ENCODE data around the gene EFCAB12.

The EFCAB12 gene

DNA sequence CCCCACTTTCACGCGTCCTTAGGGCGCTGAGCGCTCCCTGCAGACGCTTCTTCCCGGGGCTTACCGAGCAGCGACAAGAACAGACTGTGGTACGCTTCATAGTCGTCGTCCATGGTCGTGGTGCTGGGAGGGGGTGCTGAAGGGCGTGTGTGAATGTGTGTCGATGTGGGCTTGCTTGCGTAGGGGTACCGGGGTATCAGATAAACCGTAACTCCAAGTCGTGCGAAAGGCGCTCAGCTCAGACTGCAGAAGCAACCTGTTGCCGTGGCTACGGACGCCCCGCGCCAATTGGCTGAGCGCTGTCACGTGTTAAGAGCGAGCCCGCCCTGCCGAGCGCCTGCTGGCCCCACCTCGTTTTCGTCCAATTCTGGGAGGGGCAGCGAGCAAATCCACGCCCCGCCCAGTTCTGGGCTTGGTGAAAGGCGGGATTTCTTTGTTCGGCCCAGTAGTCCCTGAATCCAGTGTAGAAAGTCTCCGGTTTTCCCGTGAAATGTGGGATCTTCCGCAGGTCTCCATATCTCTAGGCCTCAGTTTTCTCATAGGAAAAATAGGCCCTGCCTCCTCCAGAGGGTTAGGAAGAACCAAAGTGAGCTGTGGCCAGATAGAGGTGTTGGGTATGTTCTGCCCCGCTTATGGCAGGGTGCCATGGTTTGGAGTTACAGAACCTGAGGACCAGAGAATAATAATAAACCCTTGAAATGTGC, at the start of gene EFCAB12:
Gene EFCAB12 (minus strand): TSS at position 261 of the 704 bp plus-strand sequence. CDS start 148 bp downstream, at position 113.
- peaks cover 14% of the 10 kb centered on the region for H3K27me3 ChIP-seq (ENCODE audit: insufficient read depth, low read length)
- H3K4me1 ChIP-seq (ENCODE audit: insufficient read depth, low read length) = peaks cover 29% of the 10 kb centered on the region; the same call in 1 of the 2 replicates
- H3K9me3 ChIP-seq (ENCODE audit: insufficient read depth, low read depth, low read length) = no peaks in the 10 kb centered on the region
- H3K36me3 ChIP-seq (ENCODE audit: insufficient read depth, low read depth, low read length) = peaks cover 26% of the 10 kb centered on the region
- H3K27ac ChIP-seq (ENCODE audit: low read length) = peak within 1 kb of the TSS; percentile 73
- peak within 1 kb of the TSS; percentile 76; the same call in 1 of the 2 replicates for H3K9ac ChIP-seq (ENCODE audit: low read depth, low read length)
- H3K4me3 ChIP-seq (ENCODE audit: low read length) = peak within 1 kb of the TSS; percentile 78

DNA sequence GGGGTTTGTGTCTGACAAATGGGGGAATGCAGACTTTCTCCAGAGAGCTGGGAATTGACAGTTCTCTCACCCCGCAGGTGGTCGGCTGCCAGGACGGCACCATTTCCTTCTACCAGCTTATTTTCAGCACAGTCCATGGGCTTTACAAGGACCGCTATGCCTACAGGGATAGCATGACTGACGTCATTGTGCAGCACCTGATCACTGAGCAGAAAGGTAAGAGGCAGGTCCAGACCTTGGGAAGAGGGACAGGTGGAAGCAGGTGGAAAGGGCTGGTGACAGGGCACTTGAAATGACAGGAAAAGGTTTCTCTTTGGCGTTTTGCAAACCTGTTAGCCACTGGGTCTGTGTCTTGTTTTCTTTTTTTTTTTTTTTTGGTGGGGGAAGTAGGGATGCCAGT, 48.1 kb upstream of the EFCAB12 start:
- H3K36me3 ChIP-seq (ENCODE audit: insufficient read depth, low read depth, low read length) = peaks cover 65% of the 10 kb centered on the region
- H3K4me1 ChIP-seq (ENCODE audit: insufficient read depth, low read length) = no peaks in the 10 kb centered on the region
- no peak overlapping the region for H3K9ac ChIP-seq (ENCODE audit: low read depth, low read length)
- H3K27ac ChIP-seq (ENCODE audit: low read length) = no peak overlapping the region
- H3K27me3 ChIP-seq (ENCODE audit: insufficient read depth, low read length) = no peaks in the 10 kb centered on the region
- no peaks in the 10 kb centered on the region for H3K9me3 ChIP-seq (ENCODE audit: insufficient read depth, low read depth, low read length)
- H3K4me3 ChIP-seq (ENCODE audit: low read length) = no peak overlapping the region

DNA sequence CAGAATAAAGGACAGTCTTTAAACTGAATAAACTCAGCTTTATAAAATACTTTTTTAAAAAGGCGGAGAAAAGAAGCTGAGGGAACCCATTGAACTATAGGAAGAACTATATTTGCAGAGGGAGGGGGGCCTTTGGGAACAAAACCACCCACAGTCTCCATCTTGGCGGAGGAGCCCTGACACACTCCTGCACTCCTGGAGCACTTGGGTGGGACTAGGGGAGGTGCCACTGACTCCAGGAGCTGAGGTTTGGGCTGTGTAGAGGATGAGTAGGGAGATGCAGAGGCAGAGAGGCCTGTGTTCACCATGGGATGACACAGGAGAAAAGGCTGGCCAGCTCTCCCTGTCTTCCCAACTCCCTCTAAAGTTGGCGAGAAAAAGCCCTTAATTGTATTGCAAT, 47.4 kb upstream of the EFCAB12 start:
- Histone ChIP-seq H3K9ac (ENCODE audit: low read depth, low read length) (no peak overlapping the region), H3K36me3 (ENCODE audit: insufficient read depth, low read depth, low read length) (peaks cover 69% of the 10 kb centered on the region), H3K27me3 (ENCODE audit: insufficient read depth, low read length) (no peaks in the 10 kb centered on the region), H3K9me3 (ENCODE audit: insufficient read depth, low read depth, low read length) (no peaks in the 10 kb centered on the region), H3K27ac (ENCODE audit: low read length) (no peak overlapping the region), H3K4me3 (ENCODE audit: low read length) (no peak overlapping the region), H3K4me1 (ENCODE audit: insufficient read depth, low read length) (no peaks in the 10 kb centered on the region)

DNA sequence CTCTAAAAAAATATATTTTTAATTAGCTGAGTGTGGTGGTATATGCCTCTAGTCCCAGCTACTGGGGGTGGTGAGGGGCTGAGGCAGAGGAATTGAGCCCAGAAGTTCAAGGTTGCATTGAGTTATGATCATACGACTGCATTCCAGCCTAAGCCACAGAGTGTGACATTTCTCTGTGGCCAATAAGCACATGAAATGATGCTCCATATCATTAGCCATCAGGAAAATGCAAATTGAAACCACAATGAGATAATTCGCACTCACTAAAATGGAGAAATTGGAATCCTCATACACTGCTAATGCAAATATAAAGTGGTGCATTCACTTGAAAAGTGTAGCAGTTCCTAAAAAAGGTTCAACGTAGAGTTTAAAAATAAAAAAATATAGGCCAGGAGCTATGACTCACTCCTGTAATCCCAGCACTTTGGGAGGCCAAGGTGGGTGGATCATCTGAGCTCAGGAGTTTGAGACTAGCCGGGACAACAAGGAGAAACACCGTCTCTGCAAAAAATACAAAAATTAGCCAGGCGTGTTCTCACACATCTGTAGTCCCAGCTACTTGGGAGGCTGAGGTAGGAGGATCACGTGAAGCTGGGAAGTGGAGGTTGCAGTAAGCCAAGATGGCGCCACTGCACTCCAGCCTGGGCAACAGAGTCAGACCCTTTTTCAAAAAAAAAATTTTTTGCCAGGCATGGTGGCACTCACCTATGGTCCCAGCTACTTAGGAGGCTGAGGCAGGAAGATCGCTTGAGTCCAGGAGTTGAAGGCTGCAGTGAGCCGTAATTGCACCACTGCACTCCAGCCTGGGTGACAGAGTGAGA, 46.8 kb upstream of the EFCAB12 start:
- no peak overlapping the region for H3K9ac ChIP-seq (ENCODE audit: low read depth, low read length)
- H3K36me3 ChIP-seq (ENCODE audit: insufficient read depth, low read depth, low read length) = peaks cover 62% of the 10 kb centered on the region
- H3K4me3 ChIP-seq (ENCODE audit: low read length) = no peak overlapping the region
- H3K27me3 ChIP-seq (ENCODE audit: insufficient read depth, low read length) = no peaks in the 10 kb centered on the region
- no peaks in the 10 kb centered on the region for H3K9me3 ChIP-seq (ENCODE audit: insufficient read depth, low read depth, low read length)
- H3K4me1 ChIP-seq (ENCODE audit: insufficient read depth, low read length) = no peaks in the 10 kb centered on the region
- no peak overlapping the region for H3K27ac ChIP-seq (ENCODE audit: low read length)

DNA sequence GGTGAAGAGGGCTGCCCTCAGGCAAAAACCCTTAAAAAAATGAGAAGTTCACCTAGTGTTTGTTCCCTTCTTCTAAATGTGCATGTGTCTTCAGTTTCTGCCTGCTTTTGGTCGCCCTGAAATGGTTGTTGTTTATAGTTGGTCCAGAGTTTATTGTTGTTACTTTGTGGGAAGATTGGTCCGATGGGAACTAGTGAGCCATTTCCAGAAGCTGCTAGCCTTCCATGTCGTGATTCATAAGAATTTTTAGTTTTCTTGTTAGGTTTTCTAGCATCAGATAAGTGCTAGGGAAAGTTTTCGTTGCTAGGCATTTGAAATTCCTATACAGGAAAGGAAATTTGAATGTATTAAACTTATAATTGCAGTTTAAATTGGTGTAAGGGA, 45.3 kb upstream of the EFCAB12 start:
- H3K36me3 ChIP-seq (ENCODE audit: insufficient read depth, low read depth, low read length) = peaks cover 57% of the 10 kb centered on the region
- H3K4me3 ChIP-seq (ENCODE audit: low read length) = no peak overlapping the region
- no peaks in the 10 kb centered on the region for H3K27me3 ChIP-seq (ENCODE audit: insufficient read depth, low read length)
- no peaks in the 10 kb centered on the region for H3K4me1 ChIP-seq (ENCODE audit: insufficient read depth, low read length)
- H3K9ac ChIP-seq (ENCODE audit: low read depth, low read length) = no peak overlapping the region
- H3K27ac ChIP-seq (ENCODE audit: low read length) = no peak overlapping the region
- no peaks in the 10 kb centered on the region for H3K9me3 ChIP-seq (ENCODE audit: insufficient read depth, low read depth, low read length)

DNA sequence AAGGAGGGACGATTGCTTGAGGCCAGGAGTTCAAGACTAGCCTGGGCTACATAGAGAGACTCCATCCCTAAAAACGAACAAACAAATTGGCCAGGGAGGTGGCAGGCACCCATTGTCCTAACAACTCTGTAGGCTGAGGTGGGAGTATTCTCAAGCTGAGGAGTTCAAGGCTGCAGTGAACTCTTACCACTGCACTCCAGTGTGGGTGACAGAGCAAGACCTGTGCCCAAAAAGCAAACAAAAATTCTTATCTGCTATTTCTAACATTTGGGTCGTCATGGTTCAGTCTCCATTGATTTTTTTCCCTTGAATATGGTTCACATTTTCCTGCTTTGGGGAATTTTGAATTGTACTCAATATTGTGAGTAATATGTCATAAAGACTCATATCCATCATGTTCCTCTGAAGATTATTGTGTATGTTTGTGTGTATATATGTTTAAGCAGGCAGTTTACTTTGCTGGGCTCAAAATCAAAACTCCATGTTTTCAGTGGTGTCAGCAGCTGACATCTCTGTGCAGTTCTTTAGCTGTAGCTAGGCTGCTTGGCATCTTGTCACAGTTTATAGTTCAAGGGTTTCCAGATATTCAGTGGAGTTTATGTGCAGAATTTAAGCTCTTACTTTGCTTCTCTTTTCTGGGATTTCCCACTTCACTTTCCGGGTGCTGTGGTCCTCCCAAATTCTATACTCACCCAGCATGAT, 44.8 kb upstream of the EFCAB12 start:
- Histone ChIP-seq H3K4me3 (ENCODE audit: low read length) (no peak overlapping the region), H3K36me3 (ENCODE audit: insufficient read depth, low read depth, low read length) (peaks cover 53% of the 10 kb centered on the region), H3K27ac (ENCODE audit: low read length) (no peak overlapping the region), H3K27me3 (ENCODE audit: insufficient read depth, low read length) (no peaks in the 10 kb centered on the region), H3K9me3 (ENCODE audit: insufficient read depth, low read depth, low read length) (no peaks in the 10 kb centered on the region), H3K9ac (ENCODE audit: low read depth, low read length) (no peak overlapping the region), H3K4me1 (ENCODE audit: insufficient read depth, low read length) (no peaks in the 10 kb centered on the region)

DNA sequence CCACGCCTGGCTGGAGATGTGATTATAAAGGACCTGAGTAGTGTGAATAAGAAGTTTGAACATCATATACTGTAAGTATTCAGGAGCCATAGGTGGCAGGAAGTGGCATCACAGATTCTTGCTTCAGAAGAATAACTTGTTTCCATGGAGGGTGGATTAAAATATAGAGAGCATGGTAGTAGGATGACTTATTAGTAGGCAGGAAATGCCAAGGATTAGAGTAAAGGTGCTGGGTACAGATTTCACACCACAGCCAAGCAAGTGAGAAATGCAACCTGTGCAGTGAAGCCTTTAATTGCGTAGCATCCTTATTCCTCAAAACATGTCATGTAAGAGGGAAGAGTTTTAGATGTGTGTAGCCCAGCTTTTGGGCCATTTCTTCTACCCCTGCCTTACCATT, 42.4 kb upstream of the EFCAB12 start:
- no peak overlapping the region for H3K4me3 ChIP-seq (ENCODE audit: low read length)
- no peak overlapping the region for H3K9ac ChIP-seq (ENCODE audit: low read depth, low read length)
- H3K27ac ChIP-seq (ENCODE audit: low read length) = no peak overlapping the region
- H3K36me3 ChIP-seq (ENCODE audit: insufficient read depth, low read depth, low read length) = peaks cover 46% of the 10 kb centered on the region
- H3K4me1 ChIP-seq (ENCODE audit: insufficient read depth, low read length) = no peaks in the 10 kb centered on the region
- H3K9me3 ChIP-seq (ENCODE audit: insufficient read depth, low read depth, low read length) = no peaks in the 10 kb centered on the region
- no peaks in the 10 kb centered on the region for H3K27me3 ChIP-seq (ENCODE audit: insufficient read depth, low read length)

DNA sequence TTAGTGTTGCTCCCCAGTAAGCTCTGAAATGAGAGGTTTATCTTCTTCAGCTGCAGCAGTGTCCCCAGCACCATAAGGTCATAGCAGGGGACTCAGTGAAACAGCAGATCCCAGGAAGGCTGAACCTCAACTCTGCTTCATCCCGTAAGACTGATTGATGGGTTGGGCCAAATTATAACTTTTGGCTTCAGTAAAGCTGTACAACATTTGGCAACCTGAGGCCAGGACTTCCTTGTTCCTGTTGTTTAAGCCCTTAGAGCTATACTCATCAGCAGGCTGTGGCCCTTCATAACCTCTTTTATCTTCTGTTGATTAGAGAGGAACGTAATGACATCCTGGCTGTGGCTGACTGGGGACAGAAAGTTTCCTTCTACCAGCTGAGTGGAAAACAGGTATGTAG, 40.6 kb upstream of the EFCAB12 start:
- Histone ChIP-seq H3K27ac (ENCODE audit: low read length) (no peak overlapping the region), H3K4me3 (ENCODE audit: low read length) (no peak overlapping the region), H3K27me3 (ENCODE audit: insufficient read depth, low read length) (no peaks in the 10 kb centered on the region), H3K9me3 (ENCODE audit: insufficient read depth, low read depth, low read length) (no peaks in the 10 kb centered on the region), H3K36me3 (ENCODE audit: insufficient read depth, low read depth, low read length) (peaks cover 46% of the 10 kb centered on the region), H3K9ac (ENCODE audit: low read depth, low read length) (no peak overlapping the region), H3K4me1 (ENCODE audit: insufficient read depth, low read length) (no peaks in the 10 kb centered on the region)

DNA sequence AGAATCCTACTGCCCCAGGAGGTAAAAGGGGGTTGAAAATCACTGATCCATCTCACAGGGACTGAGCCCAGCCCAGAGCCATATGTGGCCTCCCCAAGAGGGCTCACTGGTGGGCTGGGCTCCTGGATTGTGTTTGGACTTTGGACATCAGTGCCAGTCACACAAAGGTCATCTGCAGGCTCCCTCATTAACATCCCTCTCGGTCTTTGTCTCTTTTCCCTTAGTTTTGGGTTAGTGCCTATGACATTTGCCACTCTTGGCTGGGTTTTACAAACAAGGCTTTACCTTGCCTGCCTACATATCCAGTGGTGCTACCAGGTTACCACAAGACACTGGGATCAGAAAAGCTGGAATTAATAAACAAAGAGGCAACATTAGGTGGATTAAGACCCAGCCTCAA, 39.5 kb upstream of the EFCAB12 start:
- no peaks in the 10 kb centered on the region for H3K27me3 ChIP-seq (ENCODE audit: insufficient read depth, low read length)
- no peak overlapping the region for H3K9ac ChIP-seq (ENCODE audit: low read depth, low read length)
- H3K36me3 ChIP-seq (ENCODE audit: insufficient read depth, low read depth, low read length) = peaks cover 49% of the 10 kb centered on the region
- no peaks in the 10 kb centered on the region for H3K9me3 ChIP-seq (ENCODE audit: insufficient read depth, low read depth, low read length)
- H3K4me3 ChIP-seq (ENCODE audit: low read length) = no peak overlapping the region
- H3K27ac ChIP-seq (ENCODE audit: low read length) = no peak overlapping the region
- H3K4me1 ChIP-seq (ENCODE audit: insufficient read depth, low read length) = no peaks in the 10 kb centered on the region

DNA sequence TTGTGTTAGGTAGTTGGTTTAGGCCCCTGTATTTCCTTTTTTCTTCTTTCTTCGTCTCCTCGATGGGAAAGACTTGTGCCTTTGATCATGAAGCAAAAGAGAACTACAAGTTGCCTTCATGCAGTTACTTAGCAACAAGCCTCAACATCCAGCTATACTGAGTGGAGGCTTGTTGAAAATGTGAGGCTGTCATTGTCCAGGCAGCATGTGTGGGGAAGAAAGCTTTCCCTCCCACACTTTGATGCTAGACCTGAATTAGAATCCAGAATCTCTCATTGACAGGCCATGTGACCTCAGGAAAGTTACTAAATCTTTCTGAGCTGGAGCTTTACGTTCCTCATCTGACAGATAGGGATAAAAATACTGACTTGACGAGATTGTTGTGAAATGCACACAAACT, 35.3 kb upstream of the EFCAB12 start:
- no peaks in the 10 kb centered on the region for H3K27me3 ChIP-seq (ENCODE audit: insufficient read depth, low read length)
- H3K27ac ChIP-seq (ENCODE audit: low read length) = no peak overlapping the region
- H3K4me3 ChIP-seq (ENCODE audit: low read length) = no peak overlapping the region
- H3K4me1 ChIP-seq (ENCODE audit: insufficient read depth, low read length) = no peaks in the 10 kb centered on the region
- H3K9me3 ChIP-seq (ENCODE audit: insufficient read depth, low read depth, low read length) = no peaks in the 10 kb centered on the region
- H3K9ac ChIP-seq (ENCODE audit: low read depth, low read length) = no peak overlapping the region
- H3K36me3 ChIP-seq (ENCODE audit: insufficient read depth, low read depth, low read length) = peaks cover 35% of the 10 kb centered on the region

DNA sequence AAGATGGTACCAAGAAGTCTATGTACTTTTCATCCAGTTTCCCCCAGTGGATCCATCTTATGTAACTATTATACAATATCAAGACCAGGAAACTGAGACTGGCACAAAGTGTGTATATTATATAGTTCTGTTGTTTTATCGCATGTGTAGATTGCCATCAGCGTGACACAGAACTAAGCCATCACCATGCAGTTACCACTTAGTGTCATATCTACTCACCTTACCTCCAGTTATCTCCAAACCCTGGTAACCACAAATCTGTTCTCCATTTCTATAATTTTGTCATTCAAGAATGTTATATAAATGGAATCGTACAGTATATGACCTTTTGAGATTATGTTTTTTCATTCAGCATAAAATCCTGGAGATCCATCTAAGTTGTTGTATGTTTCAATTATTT, 34.7 kb upstream of the EFCAB12 start:
- Histone ChIP-seq H3K4me3 (ENCODE audit: low read length) (no peak overlapping the region), H3K36me3 (ENCODE audit: insufficient read depth, low read depth, low read length) (peaks cover 39% of the 10 kb centered on the region), H3K9me3 (ENCODE audit: insufficient read depth, low read depth, low read length) (no peaks in the 10 kb centered on the region), H3K27me3 (ENCODE audit: insufficient read depth, low read length) (no peaks in the 10 kb centered on the region), H3K9ac (ENCODE audit: low read depth, low read length) (no peak overlapping the region), H3K4me1 (ENCODE audit: insufficient read depth, low read length) (no peaks in the 10 kb centered on the region), H3K27ac (ENCODE audit: low read length) (no peak overlapping the region)
